Endothelial cell of umbilical vein (primary cell): ENCODE data around the gene CMTM8.

Experiments
- CTCF ChIP-seq, 2 donors: IDR thresholded peaks; 1 replicate in 1 of 2; 2 replicates in 1 of 2; pipeline ENCODE4 v1.5.1; 2011; ENCODE audit warnings: low read length in 2 of 2, mild to moderate bottlenecking in 2 of 2, moderate library complexity in 2 of 2, control low read depth in 1 of 2, inconsistent platforms in 1 of 2, low read depth in 1 of 2; ENCODE audit not compliant: insufficient read depth in 1 of 2; ENCODE audit errors: extremely low read depth in 1 of 2
- EZH2 ChIP-seq: IDR thresholded peaks from 2 replicates; pipeline ENCODE4 v1.6.1; 2012; ENCODE audit warnings: borderline replicate concordance, low read depth, mild to moderate bottlenecking, moderate library complexity, low read length, inconsistent platforms; ENCODE audit not compliant: severe bottlenecking
- FOS ChIP-seq: IDR thresholded peaks from 2 replicates; pipeline ENCODE4 v1.6.1; 2011; ENCODE audit warnings: mild to moderate bottlenecking, low read length, moderate library complexity, borderline replicate concordance; ENCODE audit not compliant: insufficient read depth
- MYC ChIP-seq: IDR thresholded peaks from one replicate; pipeline ENCODE4 v1.6.1; 2011; ENCODE audit warnings: mild to moderate bottlenecking, low read depth, low read length
- POLR2A ChIP-seq: IDR thresholded peaks from 2 replicates; pipeline ENCODE4 v1.6.1; 2012; ENCODE audit warnings: low read depth, mild to moderate bottlenecking, control low read depth, low read length
- POLR2AphosphoS5 ChIP-seq: IDR thresholded peaks from 2 replicates; pipeline ENCODE4 v1.6.1; 2012; ENCODE audit warnings: low read depth, mild to moderate bottlenecking, control low read depth, low read length, moderate library complexity; ENCODE audit not compliant: insufficient read depth

GRCh38 chr3:32255345-32255744 is 16.9 kb downstream of the CMTM8 start:
- TF ChIP-seq POLR2AphosphoS5 (no peak), CTCF (IDR thresholded peaks at IDR 0.05; ENCODE audit: extremely low read depth in 1 of 2, insufficient read depth in 1 of 2, low read depth in 1 of 2, low read length in 2 of 2) (no peak), POLR2A (no peak), FOS (no peak), EZH2 (no peak), MYC (no peak)
